SU-DHL-6 (cell line): ENCODE data around the gene CAPG.

Source experiments
- CTCF ChIP-seq: fragments of 200-600 bp; sonication (generic); IDR thresholded peaks from one replicate; pipeline ENCODE4 v1.5.1; 2017; ENCODE audit warnings: antibody characterized with exemption, mild to moderate bottlenecking, low read length, moderate library complexity; ENCODE audit not compliant: insufficient read depth, poor library complexity, severe bottlenecking
- EZH2phosphoT487 ChIP-seq: fragments of 200-600 bp; sonication (generic), shearing (Covaris generic); conservative IDR thresholded peaks from 2 replicates; pipeline ENCODE4 v1.6.1; 2018; ENCODE audit warnings: mild to moderate bottlenecking, antibody characterized with exemption, low read length, moderate library complexity, mixed read lengths

- no peak for TF ChIP-seq CTCF
- TF ChIP-seq EZH2phosphoT487: no peak
Measured at GRCh38 chr2:85415980-85416650, 5.9 kb upstream of the CAPG start.
